GM18868 (cell line): ENCODE measurements around the gene WWTR1.
A peak's percentile ranks its signal among the peaks of the same experiment; 100 is the strongest.

Experiments used
- ATAC-seq: cut with Tn5 transposase; IDR thresholded peaks from one replicate; pipeline ENCODE4 v1.9.1; 2021; ENCODE audit warnings: mild to moderate bottlenecking, moderate library complexity; ENCODE audit not compliant: unreplicated experiment

Gene WWTR1

GRCh38 chr3:149506540-149506939, 151.3 kb downstream of the WWTR1 start:
- ATAC-seq = no peak

DNA sequence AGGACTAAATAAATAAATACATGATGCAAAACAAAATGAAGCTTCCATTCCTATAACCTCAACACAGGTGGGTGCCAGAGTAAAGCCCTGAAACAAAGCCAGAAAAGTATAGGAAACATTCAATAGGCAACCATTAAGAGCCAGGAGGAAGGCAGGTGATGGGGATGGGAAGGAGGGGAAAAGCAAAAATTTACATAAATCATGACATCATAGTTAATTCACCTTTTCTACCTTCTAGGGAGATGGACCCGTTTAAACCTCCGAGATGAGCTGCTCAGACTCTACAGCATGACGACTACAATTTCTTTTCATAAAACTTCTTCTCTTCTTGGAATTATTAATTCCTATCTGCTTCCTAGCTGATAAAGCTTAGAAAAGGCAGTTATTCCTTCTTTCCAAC, 155.4 kb downstream of the WWTR1 start:
- no peak for ATAC-seq

DNA sequence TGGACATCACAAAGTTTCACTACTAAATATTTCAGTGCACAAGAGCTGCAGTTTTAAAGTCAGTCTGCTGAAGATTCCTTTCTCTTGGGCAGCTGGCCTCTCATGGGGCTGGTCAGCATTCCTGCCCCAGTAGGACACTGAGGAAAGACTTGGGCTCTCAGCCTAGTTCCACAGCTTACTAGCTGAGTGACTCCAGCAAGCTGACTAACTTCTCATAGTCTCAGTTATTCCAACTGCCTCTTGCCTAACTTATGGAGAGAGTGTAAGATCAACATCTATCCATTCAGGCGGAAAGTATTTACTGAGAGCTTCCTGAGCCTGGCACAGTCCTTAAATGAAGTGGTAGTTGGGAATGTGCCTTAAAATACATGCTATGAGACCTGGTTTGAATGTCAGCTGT, 156.3 kb downstream of the WWTR1 start:
- ATAC-seq = no peak

DNA sequence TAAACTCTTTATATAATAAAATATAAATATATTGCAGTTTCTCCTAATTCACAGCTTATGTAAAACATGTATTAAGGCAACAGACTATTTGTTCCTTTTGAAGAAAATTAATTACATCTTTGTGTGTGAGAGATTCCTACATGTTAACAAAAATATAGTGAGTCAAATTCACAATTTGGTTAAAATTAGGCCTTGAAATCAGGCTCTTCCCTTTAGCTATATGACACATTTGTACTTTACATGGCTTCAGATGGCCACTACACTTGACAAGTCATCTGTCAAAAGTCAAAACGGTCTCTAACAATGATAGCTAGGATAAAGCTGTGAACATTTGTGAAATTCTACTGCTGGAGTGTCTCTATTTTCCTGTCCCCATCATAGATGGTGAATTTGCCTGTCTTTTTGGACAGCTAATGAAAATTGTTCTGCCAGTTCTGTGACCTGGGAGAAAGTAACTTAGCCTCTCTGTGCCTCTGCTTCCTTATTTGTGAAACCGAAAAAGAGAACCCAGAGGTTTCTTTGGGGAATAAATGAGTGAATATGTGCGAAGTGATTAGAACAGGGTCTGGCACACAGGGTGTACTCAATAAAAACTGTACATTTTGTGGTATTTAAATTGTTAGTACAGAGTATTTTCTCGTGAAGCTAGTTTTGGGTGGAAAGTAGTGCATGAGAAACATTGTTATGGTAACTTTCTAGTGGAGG, 159.7 kb downstream of the WWTR1 start:
- no peak for ATAC-seq

DNA sequence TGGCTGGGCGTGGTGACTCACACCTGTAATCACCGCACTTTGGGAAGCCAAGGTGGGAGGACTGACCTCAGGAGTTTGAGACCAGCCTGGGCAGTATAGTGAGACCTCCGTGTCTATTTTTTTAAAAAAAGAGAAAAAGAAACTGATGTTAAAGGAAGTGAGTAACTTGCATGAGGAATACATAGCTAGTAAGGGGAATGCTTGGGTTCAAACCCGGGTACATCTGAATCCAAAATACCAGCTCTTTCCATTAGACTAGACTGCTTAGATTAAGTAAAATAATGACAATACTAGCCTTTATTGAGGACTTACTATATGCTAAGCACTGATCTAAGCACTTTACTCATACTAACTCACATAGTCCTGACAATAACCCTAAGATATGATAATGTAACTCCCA, 160.9 kb downstream of the WWTR1 start:
- ATAC-seq = no peak

GRCh38 chr3:149495581-149496125, 162.2 kb downstream of the WWTR1 start:
- no peak for ATAC-seq

- no peak for ATAC-seq
Measured at GRCh38 chr3:149494759-149495580, 162.9 kb downstream of the WWTR1 start.

- ATAC-seq = peak; percentile 67
Measured at GRCh38 chr3:149494022-149494758, 163.6 kb downstream of the WWTR1 start.

- ATAC-seq = no peak
Measured at GRCh38 chr3:149493315-149494021, 164.4 kb downstream of the WWTR1 start.

DNA sequence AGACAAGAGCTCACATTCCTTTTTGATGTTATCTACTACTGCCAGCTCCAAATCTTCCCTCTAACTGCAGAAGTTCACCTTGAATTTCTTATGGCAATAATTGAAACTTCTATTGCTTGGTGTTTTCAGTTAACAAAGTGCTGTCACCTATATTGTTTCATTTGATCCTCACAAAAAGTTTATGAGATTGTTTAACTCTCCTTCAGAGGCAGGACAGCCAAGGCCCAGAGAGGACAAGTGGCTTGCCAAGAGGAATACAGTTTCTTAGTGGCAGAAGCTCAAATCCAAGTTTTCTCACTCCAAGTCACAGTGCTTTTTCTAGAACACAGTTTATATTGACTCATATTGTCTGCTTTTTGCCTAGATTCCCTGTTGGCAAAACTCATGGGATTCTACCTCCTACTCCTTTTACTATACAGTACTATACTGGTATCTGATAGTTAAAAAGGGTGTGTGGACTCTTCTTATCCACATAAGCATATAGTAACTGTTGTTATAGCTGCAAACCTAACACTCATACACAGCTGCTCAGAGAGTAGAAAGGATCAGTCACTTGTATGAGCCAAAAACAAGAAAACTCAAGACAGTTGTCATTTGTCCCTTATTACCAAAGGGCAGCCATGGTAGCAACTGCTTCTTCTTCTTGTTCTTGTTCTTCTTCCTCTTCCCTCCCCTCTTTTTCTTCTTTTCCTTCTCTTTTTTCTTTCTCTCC, 167.4 kb downstream of the WWTR1 start:
- no peak for ATAC-seq

DNA sequence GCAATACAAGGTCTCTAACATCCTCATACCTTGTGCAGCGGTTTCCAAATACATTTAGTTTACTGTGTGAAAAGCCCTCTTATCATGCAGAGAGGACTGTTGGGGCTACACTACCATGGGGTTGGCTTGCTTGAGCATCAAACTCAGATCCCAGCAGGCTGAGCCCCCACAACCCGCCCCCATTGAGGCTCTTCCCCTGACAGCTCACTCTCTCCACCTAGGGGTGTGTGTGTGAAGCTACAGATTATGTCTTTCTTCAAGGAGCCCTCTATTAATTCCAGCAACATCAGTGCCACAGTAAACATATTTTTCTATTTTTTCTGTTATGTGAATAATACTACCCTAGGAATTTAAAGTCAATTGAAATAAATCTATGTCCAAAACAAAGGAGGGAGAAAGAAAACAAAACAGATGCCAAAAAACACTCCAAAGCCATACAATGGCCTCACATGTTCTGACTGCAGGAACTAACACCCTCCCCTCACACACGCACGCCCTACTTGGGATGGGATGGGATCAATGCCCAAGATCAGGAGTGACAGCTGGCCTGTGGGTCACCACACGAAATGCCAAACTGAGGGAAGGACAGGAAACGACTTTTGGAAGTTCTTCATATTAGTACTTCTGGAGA, 168.7 kb downstream of the WWTR1 start:
- ATAC-seq = peak; percentile 49

- peak; percentile 92 for ATAC-seq
Measured at GRCh38 chr3:149487598-149488197, 170.1 kb downstream of the WWTR1 start.

- no peak for ATAC-seq
Measured at GRCh38 chr3:149486726-149487125, 171.1 kb downstream of the WWTR1 start.

DNA sequence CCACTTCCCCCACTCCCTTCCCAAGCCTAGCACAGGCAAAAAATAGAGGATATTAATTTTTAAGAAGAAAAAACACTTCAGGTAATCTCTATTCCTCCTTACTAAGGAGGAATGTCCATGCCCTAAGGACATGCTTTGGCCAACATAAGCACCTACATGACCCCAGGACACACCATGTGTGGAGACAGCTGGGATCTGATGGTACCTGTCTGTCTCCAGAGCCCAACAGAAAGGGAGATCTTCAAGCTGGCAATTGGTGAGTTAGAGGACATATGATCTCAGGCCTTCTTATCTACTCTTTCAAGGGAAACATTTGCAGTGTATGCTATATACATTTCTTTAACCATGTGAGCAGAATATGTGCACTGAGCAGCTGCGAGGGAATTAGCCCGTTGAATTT, 176.3 kb downstream of the WWTR1 start:
- ATAC-seq = no peak

DNA sequence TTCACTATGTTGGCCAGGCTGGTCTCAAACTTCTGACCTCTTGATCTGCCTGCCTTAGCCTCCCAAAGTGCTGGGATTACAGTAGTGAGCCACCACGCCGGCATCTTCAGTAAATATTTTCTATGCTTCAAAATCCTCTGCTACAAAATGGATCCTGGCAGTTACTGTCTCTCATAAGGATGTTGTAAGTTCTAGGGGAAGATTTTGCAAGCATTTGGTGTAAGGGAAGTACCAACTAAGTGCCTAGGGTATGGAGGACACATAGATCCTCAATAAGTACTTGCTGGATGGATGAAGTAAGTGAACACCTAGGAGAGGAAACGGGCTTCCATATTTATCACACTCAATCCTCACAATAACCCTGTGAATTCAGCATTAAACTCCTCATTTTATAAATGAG, 176.8 kb downstream of the WWTR1 start:
- no peak for ATAC-seq

- peak; percentile 98 for ATAC-seq
Measured at GRCh38 chr3:149480326-149481017, 177.4 kb downstream of the WWTR1 start.

DNA sequence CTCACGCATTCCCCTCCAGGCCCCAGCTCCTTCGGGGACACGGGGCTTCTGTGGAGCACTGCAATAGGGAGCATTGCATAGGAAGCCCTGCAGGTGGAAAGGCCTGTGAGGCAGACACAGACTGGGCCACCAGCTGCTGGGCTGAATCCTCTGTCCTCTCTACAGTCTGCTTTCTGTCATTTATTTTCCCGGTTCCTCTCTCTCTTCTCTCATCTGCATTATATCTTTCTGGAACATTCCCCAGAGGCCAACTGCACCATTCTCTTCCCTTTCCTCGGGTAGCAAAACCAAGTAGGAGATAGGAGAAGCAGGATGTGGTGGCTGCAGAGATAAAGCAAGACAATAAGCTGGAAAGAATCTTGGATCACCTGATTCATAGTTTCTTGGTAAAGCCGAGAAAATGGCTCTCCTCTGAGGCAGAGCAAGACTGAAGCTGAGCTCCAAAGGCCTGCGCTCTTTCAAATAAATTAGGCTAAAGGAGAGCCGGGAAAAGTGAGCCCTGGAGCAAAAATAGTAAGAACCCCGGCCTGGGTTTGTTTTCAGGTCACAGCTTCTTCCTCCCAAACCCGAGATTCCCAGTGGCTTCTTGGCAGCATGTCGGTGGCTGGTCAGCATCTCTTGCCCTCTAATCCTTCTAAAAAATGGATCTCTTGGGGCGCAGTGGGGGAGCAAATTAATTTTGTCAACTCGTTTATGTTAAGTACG, 178.1 kb downstream of the WWTR1 start:
- ATAC-seq = no peak

DNA sequence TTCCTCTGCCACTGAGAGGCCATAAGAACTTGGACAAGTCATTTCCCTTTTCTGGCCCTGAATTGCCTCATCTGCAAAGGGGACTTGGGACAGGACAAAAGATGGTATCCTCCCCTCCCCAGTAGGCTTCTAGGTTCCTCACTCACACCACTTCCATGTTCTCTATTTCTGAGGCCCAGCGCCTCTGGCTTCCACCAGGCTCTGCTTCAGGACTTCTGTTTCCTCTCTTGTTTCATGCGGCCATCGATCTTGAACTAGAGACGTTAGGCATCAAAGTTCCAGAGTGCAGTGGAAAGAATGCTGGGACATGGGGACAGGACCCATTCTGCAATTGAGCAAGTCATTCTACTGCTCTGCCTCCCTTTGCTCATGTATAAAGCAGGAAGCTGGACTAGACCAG, 181.6 kb downstream of the WWTR1 start:
- ATAC-seq = no peak
